Urothelium cell line (cell line): ENCODE data around the gene SPATA13.
"Not testable (repeated sequence)": the region's sequence is repeated elsewhere in the genome, so short reads cannot be mapped to it uniquely, and the experiment has no call there.

ENCODE experiments used
- DNase-seq: peaks from one replicate; pipeline ENCODE4 v3.0.0; 2011; ENCODE audit warnings: low spot score, mixed read lengths
- FAIRE-seq: peaks from 2 replicates; lab custom pipeline; 2011; peaks lifted over from hg19 to GRCh38; lab: Jason Lieb, UNC

Gene SPATA13

DNA sequence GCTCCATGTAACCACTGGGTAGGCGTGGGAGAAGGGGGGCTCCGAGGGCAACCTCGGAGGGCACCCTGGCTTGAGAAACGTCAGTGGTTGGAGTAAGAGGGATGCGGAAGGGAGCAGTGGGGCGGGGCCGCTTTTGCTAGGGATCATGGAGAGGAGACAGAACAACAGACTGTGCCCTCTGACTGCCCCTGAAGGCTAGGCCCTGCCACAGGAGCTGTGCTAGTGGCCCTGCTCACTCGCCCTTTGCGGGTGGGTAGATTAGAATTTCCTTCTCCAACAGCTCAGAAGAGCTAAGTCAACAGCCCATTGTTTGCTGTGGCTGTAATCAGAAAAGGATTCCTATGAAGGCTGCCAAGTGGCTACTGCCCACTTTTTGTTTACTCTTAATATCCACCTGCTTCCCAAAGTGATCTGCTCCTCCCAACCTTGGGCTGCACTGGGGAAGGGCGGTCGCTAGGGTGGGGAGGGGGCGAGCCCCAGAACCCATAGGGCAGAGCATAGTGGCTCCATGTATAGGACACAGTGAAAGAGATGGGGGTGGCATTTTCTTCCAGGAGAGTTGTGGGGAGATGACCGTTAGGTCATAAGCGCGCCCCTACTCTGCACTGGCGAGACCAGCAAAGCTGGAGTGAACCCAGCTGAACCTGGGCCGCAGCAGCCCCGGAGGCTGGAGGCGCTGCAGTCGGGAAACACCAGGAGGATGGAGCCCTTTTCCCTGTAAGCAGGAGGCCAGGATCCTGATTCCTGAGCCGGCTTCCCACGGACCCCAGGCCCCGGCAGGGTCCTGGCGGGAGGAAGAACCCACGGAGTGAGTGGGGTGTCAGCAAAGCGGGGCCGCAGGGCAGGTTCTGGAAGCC, 146.9 kb downstream of the SPATA13 start:
- no peak for FAIRE-seq
- DNase-seq, result no peak

DNA sequence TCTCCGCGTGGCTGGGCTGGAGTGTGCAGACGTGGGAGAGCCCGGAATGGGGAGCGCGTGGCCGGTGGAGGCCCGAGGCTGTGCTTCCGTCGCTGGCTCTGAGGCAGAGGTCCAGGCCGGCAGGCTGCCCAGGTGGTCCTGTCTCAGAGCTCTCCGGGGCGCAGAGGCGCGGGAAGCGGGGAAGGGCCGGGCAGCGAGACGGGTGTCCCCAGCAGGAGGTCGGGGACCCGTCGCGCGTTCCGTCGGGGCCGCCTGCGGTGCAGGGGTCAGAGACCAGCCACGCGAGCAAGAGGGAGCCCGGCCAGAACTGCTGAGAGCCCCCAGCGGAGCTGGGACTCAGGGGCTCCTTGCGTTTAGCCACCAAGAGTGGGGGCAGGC, 147.5 kb downstream of the SPATA13 start:
- no peak for FAIRE-seq
- DNase-seq, result no peak

DNA sequence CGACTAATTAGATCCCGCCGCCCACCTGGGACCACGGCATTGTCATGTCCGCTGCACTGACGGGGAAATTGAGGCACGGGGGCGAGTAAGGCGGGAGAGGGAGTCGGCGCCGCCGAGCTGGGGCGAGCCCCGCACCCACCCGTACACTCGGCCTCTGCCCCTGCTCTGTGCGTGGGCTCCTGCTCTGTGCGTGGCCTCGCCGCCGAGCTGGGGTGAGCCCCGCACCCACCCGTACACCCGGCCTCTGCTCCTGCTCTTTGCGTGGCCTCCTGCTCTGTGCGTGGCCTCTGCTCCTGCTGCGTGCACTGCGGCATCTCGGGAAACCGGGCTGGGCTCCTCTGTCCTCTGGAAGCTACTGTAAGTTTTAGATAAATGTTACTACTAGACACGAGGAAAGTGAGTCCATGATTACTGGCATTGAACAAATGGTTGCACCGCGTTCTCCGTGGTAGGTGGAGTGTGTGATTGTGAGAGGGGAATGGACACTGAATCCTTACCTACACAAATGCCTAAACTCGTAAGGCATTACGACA, 148.0 kb downstream of the SPATA13 start:
- no peak for FAIRE-seq
- no peak for DNase-seq

DNA sequence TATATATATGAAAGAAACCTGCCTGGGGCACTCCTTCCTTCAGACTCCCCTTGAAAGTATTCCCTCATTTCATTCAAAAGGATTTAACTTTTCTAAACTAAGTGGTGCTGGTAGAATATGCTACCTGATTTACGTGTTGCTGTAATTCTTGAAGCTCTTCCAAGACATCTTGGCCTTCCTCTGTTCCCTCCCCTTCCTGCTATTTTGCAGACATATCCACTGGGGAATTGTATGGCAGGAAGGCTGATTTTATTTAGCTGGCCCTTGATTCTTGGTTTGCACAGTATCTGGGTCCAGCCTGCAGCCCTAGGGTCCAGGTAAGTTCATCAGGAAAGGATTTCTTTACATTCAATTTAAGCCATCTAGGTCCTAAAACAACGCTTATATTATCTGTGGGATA, 148.8 kb downstream of the SPATA13 start, which contains the start of gene C1QTNF9:
Gene C1QTNF9, plus strand, starts transcription at position 281 of the 400 bp plus-strand sequence. CDS start 6,424 bp downstream, outside the sequence.
- DNase-seq, FAIRE-seq: not testable (repeated sequence)

DNA sequence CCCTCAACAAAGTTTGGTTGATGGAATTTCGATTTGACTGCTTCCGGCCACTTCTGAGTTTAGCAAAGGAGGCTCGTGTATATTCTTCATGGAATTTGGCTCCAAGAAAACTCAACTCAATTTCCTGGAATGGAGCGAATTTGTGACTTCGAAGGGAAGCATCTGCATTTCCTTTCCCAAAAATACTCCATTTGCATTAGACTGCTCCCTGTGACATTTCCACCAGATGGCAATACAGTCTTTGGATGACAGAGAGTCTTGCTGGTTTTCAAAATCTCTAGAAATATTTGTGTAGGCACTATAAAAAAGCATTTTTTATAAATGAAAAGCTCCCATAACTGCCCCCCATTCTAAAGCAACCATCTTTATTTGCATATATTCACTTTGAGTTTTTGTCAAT, 152.9 kb downstream of the SPATA13 start:
- FAIRE-seq, result no peak
- no peak for DNase-seq

DNA sequence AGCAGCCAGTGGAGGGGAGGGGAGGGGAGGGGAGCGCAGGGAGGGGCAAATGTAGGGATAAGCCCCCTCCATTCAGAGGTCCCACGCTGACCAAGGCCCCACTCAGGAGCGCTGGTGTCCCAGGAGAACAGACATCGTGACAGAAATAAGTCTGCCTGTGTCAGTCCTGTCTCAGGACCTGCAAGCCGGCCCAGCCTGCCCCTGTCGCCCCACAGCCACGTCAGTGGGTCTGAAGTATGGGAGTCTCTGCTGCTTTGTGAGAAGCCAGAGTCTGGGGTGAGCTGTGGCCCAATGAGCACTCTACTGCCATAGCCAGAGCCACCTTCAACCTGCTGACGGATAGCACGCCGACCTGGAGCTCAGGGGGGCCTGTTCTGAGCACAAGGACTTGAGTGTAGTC, 157.3 kb downstream of the SPATA13 start:
- peak; percentile 42 for FAIRE-seq
- DNase-seq, result not testable (repeated sequence)

DNA sequence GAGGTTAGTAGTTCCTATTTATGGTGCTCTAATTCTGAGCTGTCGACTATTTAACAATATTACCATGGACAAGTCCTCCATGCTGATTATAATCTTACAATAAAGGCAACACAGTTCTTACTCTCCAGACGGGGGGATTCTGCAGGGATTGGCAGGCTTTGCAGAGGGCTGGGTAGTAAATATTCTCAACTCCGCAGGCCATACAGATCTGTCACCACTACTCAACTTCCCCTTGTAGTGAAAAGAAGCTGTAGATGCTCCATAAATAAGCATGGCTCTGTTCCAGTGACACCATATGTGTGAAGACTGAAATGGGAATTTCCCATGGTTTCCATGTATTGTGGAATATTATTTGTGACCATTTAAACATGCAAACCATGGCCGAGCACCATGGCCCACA, 158.4 kb downstream of the SPATA13 start:
- not testable (repeated sequence) for DNase-seq, FAIRE-seq

DNA sequence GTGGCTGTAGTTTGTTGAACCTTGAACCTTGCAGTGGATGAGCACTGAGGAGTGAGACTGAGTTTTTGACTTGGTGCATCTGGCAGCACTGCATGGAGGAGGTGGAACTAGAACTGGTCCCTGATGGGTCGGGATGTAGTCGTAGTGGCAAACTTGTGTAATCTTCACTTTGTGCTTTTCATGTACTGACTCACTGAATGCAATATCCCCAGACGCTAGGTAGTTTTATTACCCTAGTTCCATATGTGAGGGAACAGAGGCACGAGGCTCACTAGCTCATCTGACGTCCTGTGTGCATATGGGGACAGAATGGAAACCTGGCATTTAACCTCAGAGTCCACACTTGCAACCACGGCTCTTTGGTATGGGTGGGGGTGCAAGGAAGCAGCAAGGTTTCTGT, 159.1 kb downstream of the SPATA13 start:
- DNase-seq, FAIRE-seq: not testable (repeated sequence)

DNA sequence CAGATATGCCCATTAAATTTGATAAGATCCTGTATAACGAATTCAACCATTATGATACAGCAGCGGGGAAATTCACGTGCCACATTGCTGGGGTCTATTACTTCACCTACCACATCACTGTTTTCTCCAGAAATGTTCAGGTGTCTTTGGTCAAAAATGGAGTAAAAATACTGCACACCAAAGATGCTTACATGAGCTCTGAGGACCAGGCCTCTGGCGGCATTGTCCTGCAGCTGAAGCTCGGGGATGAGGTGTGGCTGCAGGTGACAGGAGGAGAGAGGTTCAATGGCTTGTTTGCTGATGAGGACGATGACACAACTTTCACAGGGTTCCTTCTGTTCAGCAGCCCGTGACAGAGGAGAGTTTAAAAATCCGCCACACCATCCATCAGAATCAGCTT, 160.9 kb downstream of the SPATA13 start:
- FAIRE-seq, DNase-seq: not testable (repeated sequence)

DNA sequence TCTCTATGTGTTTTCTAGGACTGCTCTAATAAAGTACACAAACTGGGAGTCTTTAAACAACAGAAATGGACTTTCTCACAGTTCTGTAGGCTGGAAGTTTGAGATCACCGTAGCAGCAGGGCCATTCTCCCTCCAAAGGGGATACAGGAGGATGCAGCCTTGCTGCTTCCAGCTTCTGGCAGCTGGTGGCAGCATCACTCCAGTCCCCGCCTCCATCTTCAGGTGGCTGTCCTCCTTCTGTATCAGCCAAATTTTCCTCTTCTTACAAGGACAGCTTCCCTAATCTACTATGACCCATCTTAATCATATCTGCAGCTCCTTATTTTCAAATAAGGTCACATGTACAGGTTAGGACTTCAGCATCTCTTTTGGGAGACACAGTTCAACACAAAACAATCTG, 161.9 kb downstream of the SPATA13 start:
- DNase-seq, FAIRE-seq: not testable (repeated sequence)

DNA sequence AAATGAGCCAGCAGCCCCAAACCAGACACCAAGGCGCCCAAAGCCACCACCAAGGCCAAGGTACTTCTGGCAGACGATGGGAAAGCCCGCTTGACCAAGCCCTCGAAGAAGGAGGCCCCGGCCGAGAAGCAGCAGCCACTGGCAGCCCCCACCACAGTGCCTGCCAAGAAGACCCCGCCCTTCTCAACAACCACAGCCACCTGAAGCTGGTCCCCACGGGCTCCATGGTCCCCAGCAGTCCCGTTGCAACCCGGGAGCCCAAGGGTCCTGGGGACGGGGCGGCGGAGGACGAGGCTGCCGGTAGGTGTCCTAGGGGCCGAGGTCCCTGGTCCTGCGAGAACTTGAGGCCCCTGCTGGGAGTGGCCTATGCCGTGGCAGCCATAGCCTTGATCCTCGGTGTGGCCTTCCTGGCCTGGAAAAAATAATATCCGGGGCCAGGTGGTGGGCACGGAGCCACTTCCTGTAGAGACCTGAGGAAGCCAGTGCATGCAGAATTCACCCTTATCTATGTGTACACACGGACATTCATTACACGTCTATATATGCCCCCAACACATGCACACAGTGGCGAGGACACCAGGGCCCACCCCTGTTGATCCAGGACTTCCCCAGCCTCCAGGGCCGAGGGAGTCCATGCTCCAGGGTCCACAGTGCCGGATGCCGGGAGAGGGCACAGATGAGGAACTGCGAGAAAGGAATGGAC, 162.7 kb downstream of the SPATA13 start:
- FAIRE-seq, result no peak
- no peak for DNase-seq

DNA sequence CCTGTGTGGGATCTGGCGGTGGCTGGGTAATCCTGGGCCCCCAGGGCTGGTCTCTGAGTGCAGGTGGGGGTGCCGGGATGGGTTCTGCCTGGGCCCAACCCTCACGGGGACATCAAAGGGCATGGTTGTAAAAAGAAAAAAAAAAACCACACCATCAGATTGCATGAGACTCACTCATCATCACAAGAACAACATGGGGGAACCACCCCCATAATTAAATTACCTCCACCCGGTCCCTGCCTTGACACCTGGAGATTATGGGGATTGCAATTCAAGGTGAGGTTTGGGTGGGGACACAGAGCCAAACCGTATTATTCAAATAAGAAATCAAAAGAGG, 163.2 kb downstream of the SPATA13 start:
- FAIRE-seq (no peak), DNase-seq (no peak)

DNA sequence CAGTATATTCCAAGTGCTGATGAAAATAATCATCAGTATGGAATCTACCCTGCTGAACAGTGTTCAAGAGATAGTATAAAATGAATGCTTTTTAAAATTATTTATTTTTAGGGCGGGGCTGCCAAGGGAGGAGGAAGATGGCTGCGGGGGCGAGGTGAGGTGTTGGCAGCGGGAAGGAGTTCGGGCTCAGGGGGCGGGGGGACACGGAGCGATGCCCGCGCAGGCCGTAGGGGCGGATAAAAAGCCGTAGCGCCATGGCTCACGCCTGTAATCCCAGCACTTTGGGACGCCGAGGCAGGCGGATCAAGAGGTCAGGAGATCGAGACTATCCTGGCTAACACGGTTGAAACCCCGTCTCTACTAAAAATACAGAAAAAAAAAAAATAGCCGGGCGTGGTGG, 167.1 kb downstream of the SPATA13 start:
- FAIRE-seq, result not testable (repeated sequence)

DNA sequence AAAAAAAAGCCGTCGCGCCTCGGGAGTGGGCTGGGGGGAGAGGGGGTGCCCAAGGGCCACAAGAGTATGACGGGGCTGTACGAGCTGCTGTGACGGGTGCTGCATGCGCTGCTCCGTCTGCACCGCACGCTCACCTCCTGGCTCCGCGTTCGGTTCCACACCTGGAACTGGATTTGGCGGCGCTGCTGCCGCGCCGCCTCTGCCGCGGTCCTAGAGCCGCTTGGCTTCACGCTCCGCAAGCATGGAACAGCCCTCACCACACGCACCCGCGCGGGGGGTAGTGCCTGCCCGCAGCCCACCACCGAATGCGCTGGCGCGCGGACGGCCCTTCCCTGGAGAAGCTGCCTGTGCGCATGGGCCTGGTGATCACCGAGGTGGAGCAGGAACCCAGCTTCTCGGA, 167.6 kb downstream of the SPATA13 start:
- DNase-seq (no peak), FAIRE-seq (no peak)

More for the DNA sequence above, 167.1 kb downstream of the SPATA13 start:
- DNase-seq, result not testable (repeated sequence)

DNA sequence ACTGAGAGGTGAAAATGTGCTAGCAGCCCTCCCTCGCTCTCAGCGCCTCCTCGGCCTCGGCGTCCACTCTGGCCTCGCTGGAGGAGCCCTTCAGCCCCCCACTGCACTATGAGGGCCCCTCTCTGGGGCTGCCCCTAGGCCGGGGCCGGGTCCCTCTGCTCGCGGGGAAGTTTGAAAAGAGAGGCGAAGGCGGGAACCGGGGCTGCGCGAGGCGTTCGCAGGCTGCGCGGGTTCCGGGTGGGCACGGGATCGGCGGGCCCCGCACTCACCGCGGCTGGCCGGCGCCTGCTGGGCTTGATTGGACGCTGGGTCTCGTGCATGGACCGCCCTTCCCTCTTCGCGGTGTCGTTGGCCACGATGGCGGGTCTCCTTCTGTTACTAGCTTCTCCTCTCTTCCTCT, 178.2 kb downstream of the SPATA13 start:
- FAIRE-seq (no peak), DNase-seq (no peak)

DNA sequence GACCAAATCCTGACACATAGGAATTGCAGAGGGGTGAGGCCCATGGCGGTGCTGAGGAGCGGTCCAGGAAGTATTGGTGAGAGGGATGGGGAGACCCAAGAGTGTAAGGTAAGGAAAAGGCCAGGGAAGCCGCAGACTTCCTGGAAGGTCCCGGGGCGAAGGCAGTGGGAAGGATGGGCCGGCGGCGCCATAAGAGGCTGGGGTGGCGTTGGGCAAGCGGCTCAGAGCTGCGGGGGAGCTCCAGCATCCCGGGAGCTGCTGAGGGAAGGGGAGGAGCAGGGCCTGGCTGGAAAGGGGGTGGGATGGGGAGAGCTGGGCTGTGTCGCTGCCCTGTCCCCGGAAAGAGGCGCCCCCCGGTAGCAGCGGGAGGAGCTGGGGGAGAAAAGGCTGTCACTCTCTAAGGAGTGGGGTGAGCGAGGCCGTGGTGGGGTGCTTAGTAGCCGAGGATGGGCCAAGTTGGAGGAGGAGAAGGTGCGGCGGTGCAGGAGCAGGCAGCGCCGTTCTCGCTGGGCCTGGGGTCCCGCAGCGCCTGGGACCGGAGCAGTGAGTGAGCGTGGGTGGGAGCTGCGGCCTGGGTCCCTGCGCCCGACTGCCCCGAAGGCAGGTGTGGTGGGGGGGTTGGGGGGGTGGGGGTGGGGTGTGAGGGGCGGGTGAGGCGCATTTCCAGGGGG, 179.6 kb downstream of the SPATA13 start:
- DNase-seq (no peak), FAIRE-seq (no peak)

DNA sequence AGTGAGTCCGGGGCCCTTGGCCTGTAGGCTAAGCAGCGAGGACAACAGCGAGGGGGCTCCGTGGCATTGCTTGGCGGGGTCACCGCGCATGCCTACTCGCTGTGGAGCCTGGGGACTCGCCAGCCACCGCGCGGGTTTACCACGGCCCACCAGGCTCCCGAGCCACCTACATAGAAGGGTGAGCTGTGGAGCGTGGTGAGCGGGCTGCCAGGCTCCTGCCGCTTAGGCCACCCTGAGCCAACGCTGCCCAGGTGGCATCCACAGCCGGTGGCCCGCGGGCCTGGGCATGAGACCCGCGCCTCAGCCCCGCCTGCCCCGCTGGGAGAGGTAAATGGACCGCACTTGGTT, 180.1 kb downstream of the SPATA13 start:
- no peak for DNase-seq
- FAIRE-seq, result no peak

DNA sequence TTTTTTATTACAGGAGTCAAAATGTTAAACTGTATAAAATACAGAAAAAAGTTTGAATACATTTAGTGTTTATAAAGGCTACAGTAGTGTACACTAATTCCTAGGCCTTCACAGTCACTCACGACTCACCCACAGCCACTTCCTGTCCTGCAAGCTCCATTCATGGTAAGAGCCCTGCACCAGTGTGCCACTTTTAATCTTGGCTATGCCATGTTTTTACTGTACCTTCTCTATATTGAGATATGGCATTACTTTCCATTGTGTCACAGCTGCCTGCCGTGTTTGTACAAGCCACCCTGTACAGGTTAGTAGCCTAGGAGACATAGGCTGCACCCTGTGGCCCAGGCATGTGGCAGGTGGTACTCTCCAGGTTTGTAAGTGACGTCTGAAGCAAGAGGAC, 180.9 kb downstream of the SPATA13 start:
- DNase-seq (no peak), FAIRE-seq (no peak)

DNA sequence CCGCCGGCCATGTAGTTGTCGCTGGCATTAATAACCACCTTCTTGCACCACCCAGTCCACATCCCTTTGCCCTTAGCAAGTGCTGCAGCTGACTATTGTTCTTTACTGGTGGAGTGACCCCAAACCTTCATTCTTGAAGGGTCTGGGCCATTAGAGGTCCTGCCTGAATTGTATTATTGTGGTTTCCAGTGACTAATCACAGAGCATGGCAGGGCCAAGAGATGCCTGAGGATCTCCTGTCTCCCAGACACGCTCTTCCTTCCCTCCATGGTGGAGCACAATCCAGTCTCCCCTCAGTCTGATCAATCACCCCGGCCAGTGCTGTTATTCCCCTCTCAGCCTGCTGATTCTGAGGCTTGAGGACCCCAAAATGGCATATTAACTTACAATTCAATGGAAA, 187.9 kb downstream of the SPATA13 start:
- no peak for DNase-seq
- FAIRE-seq, result no peak

DNA sequence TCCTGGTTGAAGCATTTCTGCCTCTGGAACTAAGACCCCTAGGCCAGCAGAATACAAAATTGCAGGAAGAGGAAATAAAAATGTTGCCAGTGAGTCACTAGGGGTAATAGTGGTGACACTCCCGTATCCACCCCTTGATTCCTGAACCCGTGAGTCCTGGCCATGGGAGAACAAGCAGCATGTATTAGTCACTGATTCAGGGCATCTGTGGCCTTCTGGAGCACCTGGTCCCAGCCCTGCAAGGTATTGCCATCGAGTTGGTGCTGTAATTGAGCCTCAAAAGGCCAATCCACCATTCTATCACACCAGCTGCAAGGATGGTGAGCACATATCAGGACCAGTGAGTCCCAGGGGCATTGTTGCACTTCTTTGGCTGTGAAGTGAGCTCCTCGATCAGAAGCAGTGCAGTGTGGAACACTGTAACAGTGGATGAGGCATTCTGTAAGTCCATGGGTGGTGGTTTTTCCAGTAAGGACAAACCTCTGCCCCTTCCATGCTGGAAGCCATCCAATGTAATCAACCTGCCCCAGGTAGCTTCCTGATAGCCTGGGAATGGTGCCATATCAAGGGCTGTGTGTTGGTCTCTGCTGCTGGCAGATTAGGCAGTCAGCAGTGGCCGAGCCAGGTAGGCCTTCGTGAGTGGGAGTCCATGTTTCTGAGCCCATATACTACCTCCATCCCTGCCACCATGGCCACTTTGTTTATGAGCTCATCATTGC, 188.4 kb downstream of the SPATA13 start:
- FAIRE-seq (no peak), DNase-seq (no peak)
